ENCODE measurements around the gene KCNC4. TPM values are rescaled to one million over a fixed set of nuclear protein-coding genes. Genes with fewer than 3 reads are reported as not detected.

The KCNC4 gene
- total and polyA plus RNA-seq, 2 of the 4 experiments (the other 2 are of a cell fraction): 0.18 to 2.3 TPM

DNA sequence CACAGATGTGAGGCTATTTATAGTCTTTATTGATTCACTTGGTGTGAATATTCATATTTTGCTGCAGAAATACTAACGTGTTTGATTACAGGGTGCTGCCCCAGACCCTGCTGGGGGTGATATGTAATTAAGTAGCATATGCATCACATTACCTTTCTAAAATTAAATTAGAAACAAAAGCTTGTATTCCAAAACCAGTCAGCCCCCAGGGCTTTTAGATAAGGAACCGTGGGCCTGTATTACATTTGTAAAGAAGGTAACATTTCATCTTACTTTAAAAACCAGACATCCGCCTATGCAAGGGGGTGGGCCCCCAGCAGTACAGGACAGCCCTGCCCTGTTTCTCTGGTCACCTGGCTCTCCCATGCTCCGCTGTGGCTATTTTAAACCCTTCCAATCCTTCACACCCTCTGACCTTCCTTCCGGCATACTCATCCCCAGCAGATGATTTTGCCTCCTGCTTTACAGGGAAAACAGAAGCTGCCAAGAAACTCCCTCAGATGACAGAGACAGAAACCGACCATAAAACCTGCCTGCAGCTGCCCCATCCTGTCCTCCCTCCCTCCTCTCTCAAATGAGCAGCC lies 22.0 kb upstream of the KCNC4 start:
- Histone ChIP-seq H3K9me1 (ENCODE audit: insufficient read depth, low read length) (no peaks in the 10 kb centered on the region; the same call in 1 of the 2 replicates), H3K4me3 (ENCODE audit: insufficient read depth, low read depth, low read length) (no peak overlapping the region), H2BK120ac (ENCODE audit: low read depth, low read length) (no peak overlapping the region), H3K18ac (ENCODE audit: low read depth, low read length) (no peak overlapping the region), H2BK20ac (ENCODE audit: low read depth, low read length) (no peak overlapping the region), H3K4me2 (ENCODE audit: low read depth, low read length) (no peak overlapping the region), H3K9ac (ENCODE audit: low read depth, low read length) (no peak overlapping the region), H4K20me1 (ENCODE audit: insufficient read depth, low read length) (no peaks in the 10 kb centered on the region), H3K27me3 (ENCODE audit: control insufficient read depth, insufficient read depth, low read length) (peaks cover 32% of the 10 kb centered on the region), H3K4ac (ENCODE audit: low read depth, low read length) (no peak overlapping the region), H2BK5ac (ENCODE audit: low read depth, low read length, poor library complexity, severe bottlenecking) (no peak overlapping the region), H4K91ac (ENCODE audit: insufficient read depth, low read depth, low read length) (no peak overlapping the region), H3K56ac (ENCODE audit: extremely low read depth, insufficient read depth, low read length) (no peak overlapping the region), H2AFZ (replicated peaks; ENCODE audit: low read length, poor library complexity) (no peak overlapping the region), H3K36me3 (ENCODE audit: control insufficient read depth, insufficient read depth, low read length) (no peaks in the 10 kb centered on the region), H3K9me3 (ENCODE audit: control insufficient read depth, insufficient read depth, low read length) (no peaks in the 10 kb centered on the region), H3K4me1 (ENCODE audit: control insufficient read depth, insufficient read depth, low read length) (peaks cover 3% of the 10 kb centered on the region; the same call in 1 of the 2 replicates), H4K5ac (ENCODE audit: low read depth, low read length) (no peak overlapping the region), H2BK15ac (ENCODE audit: low read depth, low read length) (no peak overlapping the region), H2AK9ac (replicated peaks; ENCODE audit: low read depth, low read length, poor library complexity) (no peak overlapping the region), H4K8ac (ENCODE audit: low read depth in 2 of 2, low read length in 2 of 2) (no peak overlapping the region), H2AK5ac (ENCODE audit: low read depth, low read length) (no peak overlapping the region), H3K79me1 (ENCODE audit: low read depth in 1 of 2, low read length in 2 of 2) (no peaks in the 10 kb centered on the region), H3K23ac (ENCODE audit: low read depth, low read length) (no peak overlapping the region), H3K27ac (ENCODE audit: insufficient read depth, low read length) (no peak overlapping the region), H3K14ac (replicated peaks; ENCODE audit: low read depth, low read length) (no peak overlapping the region)
- intact Hi-C loops (cut with micrococcal nuclease): no loop called here
- WGBS, 2 experiments (ENCODE audit: extremely low coverage in 2 of 2, insufficient read length in 1 of 2): 43% methylated on average over 1 of the region's 6 CpGs; no CpG with 5 or more reads in 1 of the 2 experiments
- in situ Hi-C loops (cut with MboI; ENCODE audit: low sequenced_read_pairs): no loop called here
- ATAC-seq (ENCODE audit: low read depth): peak; percentile 51
- dilution Hi-C loops (cut with HindIII; ENCODE audit: low sequenced_read_pairs, unreplicated experiment): no loop called here
- peak; percentile 66 for DNase-seq
- TF ChIP-seq FOS (IDR thresholded peaks at IDR 0.05; ENCODE audit: low read depth, low read length): no peak
- TF ChIP-seq, protein P1, sequence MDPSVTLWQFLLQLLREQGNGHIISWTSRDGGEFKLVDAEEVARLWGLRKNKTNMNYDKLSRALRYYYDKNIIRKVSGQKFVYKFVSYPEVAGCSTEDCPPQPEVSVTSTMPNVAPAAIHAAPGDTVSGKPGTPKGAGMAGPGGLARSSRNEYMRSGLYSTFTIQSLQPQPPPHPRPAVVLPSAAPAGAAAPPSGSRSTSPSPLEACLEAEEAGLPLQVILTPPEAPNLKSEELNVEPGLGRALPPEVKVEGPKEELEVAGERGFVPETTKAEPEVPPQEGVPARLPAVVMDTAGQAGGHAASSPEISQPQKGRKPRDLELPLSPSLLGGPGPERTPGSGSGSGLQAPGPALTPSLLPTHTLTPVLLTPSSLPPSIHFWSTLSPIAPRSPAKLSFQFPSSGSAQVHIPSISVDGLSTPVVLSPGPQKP (IDR thresholded peaks at IDR 0.05; ENCODE audit: borderline replicate concordance, low read depth, low read length): no peak
- no peak for TF ChIP-seq MAFK (IDR thresholded peaks at IDR 0.05; ENCODE audit: low read depth, low read length)
- TF ChIP-seq CHD1 (IDR thresholded peaks at IDR 0.05; ENCODE audit: low read depth, low read length): no peak
- TF ChIP-seq, protein P2, sequence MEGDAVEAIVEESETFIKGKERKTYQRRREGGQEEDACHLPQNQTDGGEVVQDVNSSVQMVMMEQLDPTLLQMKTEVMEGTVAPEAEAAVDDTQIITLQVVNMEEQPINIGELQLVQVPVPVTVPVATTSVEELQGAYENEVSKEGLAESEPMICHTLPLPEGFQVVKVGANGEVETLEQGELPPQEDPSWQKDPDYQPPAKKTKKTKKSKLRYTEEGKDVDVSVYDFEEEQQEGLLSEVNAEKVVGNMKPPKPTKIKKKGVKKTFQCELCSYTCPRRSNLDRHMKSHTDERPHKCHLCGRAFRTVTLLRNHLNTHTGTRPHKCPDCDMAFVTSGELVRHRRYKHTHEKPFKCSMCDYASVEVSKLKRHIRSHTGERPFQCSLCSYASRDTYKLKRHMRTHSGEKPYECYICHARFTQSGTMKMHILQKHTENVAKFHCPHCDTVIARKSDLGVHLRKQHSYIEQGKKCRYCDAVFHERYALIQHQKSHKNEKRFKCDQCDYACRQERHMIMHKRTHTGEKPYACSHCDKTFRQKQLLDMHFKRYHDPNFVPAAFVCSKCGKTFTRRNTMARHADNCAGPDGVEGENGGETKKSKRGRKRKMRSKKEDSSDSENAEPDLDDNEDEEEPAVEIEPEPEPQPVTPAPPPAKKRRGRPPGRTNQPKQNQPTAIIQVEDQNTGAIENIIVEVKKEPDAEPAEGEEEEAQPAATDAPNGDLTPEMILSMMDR (conservative IDR thresholded peaks at IDR 0.05; ENCODE audit: low read depth, low read length): no peak
- TF ChIP-seq BHLHE40 (IDR thresholded peaks at IDR 0.05; ENCODE audit: low read depth, low read length): no peak
- TF ChIP-seq MXI1 (IDR thresholded peaks at IDR 0.05; ENCODE audit: borderline replicate concordance, low read depth, low read length): no peak
- no peak for TF ChIP-seq MAZ (IDR thresholded peaks at IDR 0.05; ENCODE audit: borderline replicate concordance, low read depth, low read length)
- TF ChIP-seq SMC3 (IDR thresholded peaks at IDR 0.05; ENCODE audit: low read depth, low read length): no peak
- TF ChIP-seq RFX5 (IDR thresholded peaks at IDR 0.05; ENCODE audit: low read depth, low read length): no peak
- BruUV-seq (replicated peaks): no TSS peak
- ChIA-PET CTCF (no interaction called here), POLR2A (ENCODE audit: unreplicated experiment) (no interaction called here)
